ENCODE data around the gene ZDHHC4. TPM values are rescaled to one million over a fixed set of nuclear protein-coding genes. Genes with fewer than 3 reads are reported as not detected.
A peak's percentile ranks its signal among the peaks of the same experiment; 100 is the strongest.

Gene ZDHHC4
- total and polyA plus RNA-seq, 2 of the 13 experiments (the other 11 are each of a cell fraction or from before 2014, with no cell fraction given): 83.2 to 188 TPM

DNA sequence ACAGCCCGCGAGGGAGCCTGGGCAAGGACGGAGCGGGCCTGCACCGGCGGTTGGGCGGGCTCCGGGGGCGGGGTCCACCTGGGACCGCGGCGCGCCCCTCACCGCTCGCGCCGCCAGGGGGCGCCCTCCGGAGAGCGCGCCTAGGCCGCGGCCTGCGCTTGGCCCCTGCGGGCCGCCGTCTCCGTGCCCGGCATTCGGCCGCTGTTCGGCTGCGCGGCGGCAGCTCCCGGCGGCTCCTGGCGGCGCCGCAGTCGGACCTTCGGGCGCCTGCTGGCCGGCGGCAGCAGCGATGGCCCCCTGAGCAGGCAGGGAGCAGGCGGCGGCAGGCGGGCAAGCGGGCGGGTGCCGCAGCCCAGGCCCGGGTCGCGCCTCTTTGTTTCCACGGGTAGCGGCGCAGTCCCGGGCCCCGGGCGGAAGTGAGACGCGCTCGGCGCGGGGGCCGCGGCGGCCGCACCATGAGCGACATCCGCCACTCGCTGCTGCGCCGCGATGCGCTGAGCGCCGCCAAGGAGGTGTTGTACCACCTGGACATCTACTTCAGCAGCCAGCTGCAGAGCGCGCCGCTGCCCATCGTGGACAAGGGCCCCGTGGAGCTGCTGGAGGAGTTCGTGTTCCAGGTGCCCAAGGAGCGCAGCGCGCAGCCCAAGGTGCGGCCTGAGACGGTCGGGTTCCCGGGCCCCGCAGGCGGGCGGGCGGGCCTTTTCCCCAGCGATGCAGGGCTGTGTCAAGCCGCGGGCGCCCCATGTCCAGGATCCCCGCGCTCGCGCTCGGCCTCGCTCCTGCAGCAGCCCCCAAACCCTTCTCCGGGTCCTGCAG lies 12.8 kb downstream of the ZDHHC4 start, which contains the start of gene INTS15 (continued):
- TF ChIP-seq ZNF703 (CRISPR knock-in tag; IDR thresholded peaks at IDR 0.05; ENCODE audit: borderline replicate concordance) (no peak; the same call in 1 of the 2 replicates), ZFP36L2 (CRISPR knock-in tag; IDR thresholded peaks at IDR 0.05) (no peak), RXRA (CRISPR knock-in tag; IDR thresholded peaks at IDR 0.05) (peak; percentile 24; the same call in 1 of the 2 replicates), RFXAP (CRISPR knock-in tag; IDR thresholded peaks at IDR 0.05; ENCODE audit: borderline replicate concordance) (no peak; the same call in 1 of the 2 replicates), MEIS2 (CRISPR knock-in tag; IDR thresholded peaks at IDR 0.05) (peak; percentile 66; the same call in 1 of the 2 replicates), HOXD1 (CRISPR knock-in tag; IDR thresholded peaks at IDR 0.05) (0 out of 2 replicates have a peak, but pooled peaks have one; percentile 28), NR2F6 (IDR thresholded peaks at IDR 0.05) (no peak), NR2F6 (CRISPR knock-in tag; IDR thresholded peaks at IDR 0.05) (0 out of 2 replicates have a peak, but pooled peaks have one; percentile 10), ZNF256 (CRISPR knock-in tag; conservative IDR thresholded peaks at IDR 0.05) (no peak), CCAR2 (optimal IDR thresholded peaks at IDR 0.05; ENCODE audit: low read depth, low read length) (no peak), ZNF484 (CRISPR knock-in tag; IDR thresholded peaks at IDR 0.05; ENCODE audit: borderline replicate concordance, low read depth) (no peak), BRCA1 (CRISPR knock-in tag; IDR thresholded peaks at IDR 0.05) (no peak), ZNF564 (CRISPR knock-in tag; IDR thresholded peaks at IDR 0.05) (no peak), ZSCAN22 (CRISPR knock-in tag; IDR thresholded peaks at IDR 0.05) (no peak), NR2F2 (IDR thresholded peaks at IDR 0.05; ENCODE audit: borderline replicate concordance, low read depth) (no peak), HNF4G (IDR thresholded peaks at IDR 0.05; ENCODE audit: borderline replicate concordance, low read depth, low read length) (peak; percentile 35; the same call in 1 of the 2 replicates), HNF4G (CRISPR knock-in tag; IDR thresholded peaks at IDR 0.05; ENCODE audit: borderline replicate concordance, low read depth) (no peak), ZNF577 (CRISPR knock-in tag; IDR thresholded peaks at IDR 0.05; ENCODE audit: borderline replicate concordance, low read depth) (no peak), TGIF2 (CRISPR knock-in tag; IDR thresholded peaks at IDR 0.05) (no peak), ZNF12 (CRISPR knock-in tag; IDR thresholded peaks at IDR 0.05) (no peak), YY1 (IDR thresholded peaks at IDR 0.05; ENCODE audit: insufficient read depth, insufficient replicate concordance, low read depth, low read length) (peak; percentile 86), ATF7 (IDR thresholded peaks at IDR 0.05) (no peak), ATF7 (CRISPR knock-in tag; IDR thresholded peaks at IDR 0.05) (no peak), SRSF9 (IDR thresholded peaks at IDR 0.05; ENCODE audit: borderline replicate concordance, insufficient read depth, low read depth, low read length, poor library complexity, severe bottlenecking) (no peak), PHF21A (CRISPR knock-in tag; IDR thresholded peaks at IDR 0.05) (peak; percentile 16), NFE2 (CRISPR knock-in tag; IDR thresholded peaks at IDR 0.05) (no peak), MAFK (conservative IDR thresholded peaks at IDR 0.05 in 1 of 2, IDR thresholded peaks at IDR 0.05 in 1 of 2; ENCODE audit: low read length in 2 of 2) (no peak), NCOA1 (CRISPR knock-in tag; IDR thresholded peaks at IDR 0.05) (no peak), ZNF24 (IDR thresholded peaks at IDR 0.05) (no peak; the same call in 1 of the 2 replicates)
- TF ChIP-seq, protein P1, sequence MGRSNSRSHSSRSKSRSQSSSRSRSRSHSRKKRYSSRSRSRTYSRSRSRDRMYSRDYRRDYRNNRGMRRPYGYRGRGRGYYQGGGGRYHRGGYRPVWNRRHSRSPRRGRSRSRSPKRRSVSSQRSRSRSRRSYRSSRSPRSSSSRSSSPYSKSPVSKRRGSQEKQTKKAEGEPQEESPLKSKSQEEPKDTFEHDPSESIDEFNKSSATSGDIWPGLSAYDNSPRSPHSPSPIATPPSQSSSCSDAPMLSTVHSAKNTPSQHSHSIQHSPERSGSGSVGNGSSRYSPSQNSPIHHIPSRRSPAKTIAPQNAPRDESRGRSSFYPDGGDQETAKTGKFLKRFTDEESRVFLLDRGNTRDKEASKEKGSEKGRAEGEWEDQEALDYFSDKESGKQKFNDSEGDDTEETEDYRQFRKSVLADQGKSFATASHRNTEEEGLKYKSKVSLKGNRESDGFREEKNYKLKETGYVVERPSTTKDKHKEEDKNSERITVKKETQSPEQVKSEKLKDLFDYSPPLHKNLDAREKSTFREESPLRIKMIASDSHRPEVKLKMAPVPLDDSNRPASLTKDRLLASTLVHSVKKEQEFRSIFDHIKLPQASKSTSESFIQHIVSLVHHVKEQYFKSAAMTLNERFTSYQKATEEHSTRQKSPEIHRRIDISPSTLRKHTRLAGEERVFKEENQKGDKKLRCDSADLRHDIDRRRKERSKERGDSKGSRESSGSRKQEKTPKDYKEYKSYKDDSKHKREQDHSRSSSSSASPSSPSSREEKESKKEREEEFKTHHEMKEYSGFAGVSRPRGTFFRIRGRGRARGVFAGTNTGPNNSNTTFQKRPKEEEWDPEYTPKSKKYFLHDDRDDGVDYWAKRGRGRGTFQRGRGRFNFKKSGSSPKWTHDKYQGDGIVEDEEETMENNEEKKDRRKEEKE (IDR thresholded peaks at IDR 0.05): no peak
- TF ChIP-seq, protein P2, sequence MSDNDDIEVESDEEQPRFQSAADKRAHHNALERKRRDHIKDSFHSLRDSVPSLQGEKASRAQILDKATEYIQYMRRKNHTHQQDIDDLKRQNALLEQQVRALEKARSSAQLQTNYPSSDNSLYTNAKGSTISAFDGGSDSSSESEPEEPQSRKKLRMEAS (IDR thresholded peaks at IDR 0.05): peak; percentile 71; the same call in 1 of the 2 replicates
